GM18511 (cell line): ENCODE data around the gene ANG.

Experiments
- ATAC-seq: cut with Tn5 transposase; IDR thresholded peaks from one replicate; pipeline ENCODE4 v1.9.1; 2021; ENCODE audit warnings: mild to moderate bottlenecking, moderate library complexity; ENCODE audit not compliant: unreplicated experiment

Gene ANG

DNA sequence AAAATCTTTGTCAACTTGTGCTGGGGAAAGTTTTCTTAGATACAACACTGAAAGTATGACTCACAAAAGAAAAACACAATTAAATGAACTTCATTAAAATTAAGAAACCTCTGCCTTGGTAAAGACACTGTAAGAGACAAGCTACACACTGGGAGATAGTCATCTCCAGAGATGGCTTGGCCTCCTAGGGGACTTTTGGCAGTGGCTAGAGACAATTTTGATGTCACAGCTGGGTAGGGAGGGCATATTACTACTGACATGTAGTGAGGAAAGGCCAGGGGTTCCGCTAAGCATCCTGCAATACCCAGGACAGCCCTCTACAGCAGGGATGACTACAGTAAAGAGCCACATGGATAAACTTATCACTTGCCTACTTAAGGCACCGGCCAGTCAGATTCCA, 12.9 kb upstream of the ANG start:
- ATAC-seq, result no peak

DNA sequence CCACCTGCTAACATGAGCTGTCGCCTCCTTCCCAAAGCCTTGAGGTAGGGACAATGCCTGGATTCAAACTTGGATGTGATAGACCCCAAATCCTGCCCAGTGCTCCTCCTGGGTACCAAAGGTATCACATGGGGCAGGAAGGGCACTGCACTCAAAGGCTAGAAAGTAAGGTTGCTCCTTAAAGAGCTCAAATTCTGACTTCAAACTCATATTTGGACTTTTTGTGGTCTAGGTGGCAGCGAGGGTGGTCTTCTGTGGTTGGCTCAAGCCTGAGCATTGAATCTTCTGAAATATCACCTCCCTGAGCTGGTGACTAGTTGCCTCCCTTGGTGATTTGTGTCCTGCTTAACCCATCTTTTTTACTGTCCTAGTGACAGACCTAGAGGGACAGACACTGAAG, 12.5 kb upstream of the ANG start:
- ATAC-seq, result no peak

DNA sequence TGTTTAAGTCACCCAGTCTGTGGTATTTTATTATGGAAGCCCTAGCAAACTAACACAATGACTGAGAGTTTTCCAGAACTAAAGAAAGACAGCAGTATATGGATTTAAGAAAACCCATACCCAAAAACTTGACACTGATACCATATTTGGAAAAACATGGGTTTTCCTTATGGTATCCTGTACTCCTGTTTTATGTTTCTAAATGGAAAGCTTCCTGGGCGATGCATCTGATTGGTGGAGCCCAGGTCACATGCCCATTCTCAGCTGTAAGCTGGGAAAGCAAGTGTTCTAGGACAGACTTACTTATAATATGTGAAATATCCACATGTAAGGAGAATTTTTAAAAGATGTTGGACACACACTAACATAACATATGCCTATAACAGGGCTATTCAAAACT, 8.7 kb upstream of the ANG start:
- ATAC-seq, result no peak

DNA sequence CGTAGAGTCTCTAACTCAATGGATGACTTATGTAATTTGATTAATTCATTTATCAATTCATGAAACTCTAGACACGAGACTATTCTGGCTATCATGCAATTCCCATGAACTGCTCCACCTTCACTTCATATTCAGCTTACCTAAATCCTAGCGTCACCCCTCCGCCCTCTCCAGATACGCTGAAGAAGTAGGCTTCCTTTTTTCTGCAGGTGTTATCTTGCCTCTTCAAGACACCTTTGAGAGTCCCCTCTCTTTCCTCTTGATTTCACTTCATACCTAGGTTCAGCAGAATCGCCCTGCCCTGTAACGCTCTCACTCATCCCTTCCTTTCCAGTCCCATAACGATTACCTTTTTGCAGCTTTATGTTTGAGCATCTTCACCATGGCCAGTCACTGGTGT, 8.2 kb upstream of the ANG start:
- ATAC-seq, result no peak

DNA sequence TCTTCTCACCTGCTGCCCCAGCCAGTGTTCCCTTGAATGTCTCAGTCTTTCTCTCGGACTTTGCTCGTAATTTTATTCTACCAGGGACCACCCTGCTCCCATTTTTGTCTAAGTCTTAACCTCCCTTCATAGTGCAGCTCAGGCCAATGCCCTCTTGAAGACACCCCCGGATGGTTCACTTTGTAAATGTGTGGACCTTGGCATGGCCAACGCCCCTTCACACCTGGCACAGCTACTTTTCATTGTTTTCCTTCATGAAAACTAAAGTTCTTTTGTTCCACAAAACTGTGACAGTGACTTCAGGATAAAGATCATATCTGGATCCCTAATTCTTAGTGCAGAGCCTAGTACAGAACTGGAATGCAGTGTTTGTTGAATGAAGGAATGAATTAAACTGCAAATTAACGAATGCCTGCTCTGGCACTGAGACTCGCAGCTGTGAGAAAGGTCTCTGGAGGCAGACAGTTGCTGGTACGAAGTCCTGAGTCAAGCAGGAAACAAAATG, 7.7 kb upstream of the ANG start:
- ATAC-seq, result peak; percentile 32

DNA sequence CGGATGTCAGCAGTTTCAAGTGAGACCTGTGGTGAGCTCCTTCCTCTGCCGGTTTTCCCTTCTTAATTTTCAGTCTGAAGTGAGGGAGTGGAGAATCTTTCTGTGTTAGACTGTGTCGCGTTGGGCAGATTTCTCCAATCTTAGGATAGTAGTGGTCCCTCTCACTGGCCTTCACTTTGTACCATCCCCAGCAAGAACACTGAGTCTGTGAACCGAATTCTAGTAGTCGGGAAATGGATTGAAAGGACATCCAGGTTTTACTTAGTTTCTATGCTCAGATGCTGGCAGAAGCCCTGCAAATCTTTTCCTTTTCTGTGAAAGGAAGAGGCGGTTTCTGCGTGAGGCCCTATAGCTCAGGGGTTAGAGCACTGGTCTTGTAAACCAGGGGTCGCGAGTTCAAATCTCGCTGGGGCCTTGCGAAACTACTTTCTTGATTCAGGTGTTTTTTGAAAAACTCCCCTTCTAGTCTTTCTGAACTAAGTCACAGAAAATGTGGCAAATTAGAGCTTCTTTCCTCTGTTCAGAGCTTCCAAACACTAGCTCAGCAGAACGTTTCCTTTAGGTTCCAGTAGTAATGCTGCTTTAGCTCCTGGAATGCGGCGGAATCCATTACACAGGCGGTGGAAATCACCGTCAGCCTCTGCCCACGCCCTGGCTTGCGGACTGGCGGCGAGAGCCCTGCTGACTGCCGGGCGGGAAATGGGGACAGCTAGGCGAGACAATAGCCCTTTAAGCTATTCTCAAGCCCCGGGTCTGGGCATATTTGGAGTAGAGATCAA, 7.0 kb upstream of the ANG start:
- ATAC-seq, result peak; percentile 23

DNA sequence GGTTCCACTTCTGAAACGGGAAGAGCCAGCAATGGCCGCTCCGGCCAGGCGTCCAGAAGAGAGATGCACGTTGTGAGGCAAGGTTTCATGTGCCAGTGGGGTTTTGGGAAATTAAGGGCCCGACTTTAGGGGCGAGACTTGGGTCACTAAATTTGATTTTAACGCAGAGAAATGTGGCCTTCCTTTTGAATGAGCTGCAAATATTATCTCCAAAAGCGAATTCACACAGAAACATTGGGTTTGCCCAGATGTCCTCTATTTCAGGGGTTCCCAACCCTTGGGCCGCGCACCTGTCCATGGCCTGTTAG, 6.5 kb upstream of the ANG start:
- no peak for ATAC-seq

DNA sequence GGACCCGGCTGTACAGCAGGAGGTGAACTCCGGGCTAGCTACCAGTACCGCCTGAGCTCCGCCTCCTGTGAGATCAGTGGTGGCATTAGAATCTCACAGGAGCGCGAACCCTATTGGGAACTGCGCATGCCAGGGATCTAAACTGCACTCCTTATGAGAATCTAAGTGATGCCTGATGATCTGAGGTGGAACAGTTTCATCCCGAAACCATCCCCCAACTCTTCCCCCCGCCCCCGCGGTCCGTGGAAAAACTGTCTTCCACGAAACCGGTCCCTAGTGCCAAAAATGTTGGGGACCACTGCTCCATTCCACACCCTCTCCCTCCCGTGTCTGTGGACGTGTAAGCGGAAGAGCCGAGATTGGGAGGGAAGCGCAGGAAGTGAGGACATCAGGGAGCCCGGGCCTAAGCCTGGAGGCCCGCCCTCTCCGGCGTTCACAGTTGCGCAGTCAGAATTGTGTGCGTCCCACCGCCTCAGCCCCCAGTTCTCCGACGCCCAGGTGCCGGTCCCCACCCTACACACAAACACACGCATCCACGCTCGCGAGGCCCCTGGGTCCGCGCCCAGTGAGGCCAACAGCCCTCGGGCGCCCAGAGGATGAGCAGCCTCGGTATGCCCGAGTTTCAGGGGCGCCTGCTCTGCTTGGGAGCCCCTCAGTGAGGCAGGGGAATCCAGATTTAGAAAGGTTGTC, 6.0 kb upstream of the ANG start:
- ATAC-seq, result peak; percentile 56

DNA sequence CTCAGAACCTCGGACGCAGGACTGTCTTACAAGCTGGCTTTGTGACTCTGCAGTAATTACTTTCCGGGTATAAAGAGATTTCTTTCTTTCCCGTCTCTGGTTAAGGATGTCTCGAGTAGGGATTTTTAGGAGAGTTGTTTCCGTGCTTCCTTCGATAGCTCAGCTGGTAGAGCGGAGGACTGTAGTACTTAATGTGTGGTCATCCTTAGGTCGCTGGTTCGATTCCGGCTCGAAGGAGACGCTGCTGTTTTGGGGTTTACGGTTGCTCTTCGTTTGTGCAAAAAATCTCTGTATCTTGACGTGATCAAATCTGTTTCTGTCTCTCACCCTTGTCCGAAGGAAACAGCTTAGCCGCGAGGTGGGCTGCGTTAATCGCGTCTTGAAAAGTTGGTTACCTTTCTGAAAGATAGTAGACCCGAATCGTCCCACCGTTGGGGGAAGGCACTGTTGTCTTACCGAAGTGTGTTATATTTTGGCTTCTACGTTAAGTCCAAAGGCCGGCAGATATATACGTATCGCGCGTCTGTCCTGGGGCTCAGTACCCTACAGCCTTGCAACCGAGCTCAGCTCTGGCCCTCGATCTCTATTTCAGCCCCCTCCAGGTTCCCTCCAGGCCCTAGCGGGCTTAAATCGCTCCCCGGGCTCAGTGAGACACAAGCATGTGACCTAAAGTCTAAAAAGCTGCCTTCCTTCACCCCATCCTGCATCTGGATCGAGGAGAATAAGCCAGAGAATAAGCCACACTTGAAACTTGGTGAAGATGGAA, 5.3 kb upstream of the ANG start:
- ATAC-seq, result peak; percentile 37

DNA sequence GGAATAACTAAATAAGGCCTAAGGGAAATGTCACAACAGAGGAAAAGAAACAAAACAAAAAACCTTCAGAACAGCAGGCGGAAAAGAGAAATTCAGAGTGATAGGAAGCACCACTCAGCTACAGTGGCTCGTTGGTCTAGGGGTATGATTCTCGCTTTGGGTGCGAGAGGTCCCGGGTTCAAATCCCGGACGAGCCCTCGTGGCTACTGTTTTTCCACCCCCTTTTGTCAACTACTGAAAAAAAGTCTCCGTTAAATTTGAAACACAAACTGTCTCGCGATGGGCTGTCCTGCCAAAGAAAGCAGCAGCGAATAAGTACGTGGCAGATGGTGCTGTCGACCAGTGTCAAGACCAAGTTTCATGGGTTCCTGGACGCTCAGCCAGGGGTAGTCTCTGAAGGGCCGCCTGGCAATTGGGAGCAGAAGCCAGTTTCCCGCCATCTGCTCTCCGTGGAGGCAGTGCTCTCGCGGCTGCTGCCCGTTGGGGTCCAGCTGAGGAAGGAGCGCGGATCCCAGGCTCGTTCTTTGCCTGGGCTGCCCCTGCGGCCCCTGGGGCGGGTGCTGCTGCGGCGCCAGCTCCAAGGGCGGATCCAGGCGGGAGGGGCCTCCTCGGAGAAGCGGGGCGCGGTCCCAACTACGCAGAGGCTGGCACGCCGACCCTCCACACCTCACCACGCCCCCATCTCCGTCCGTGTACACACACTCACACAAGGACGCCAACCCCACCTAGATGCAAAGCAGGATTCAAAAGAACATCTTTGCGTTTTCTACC, 4.5 kb upstream of the ANG start, which contains the start of gene RNASE4:
Gene RNASE4 (plus strand): TSS at position 670 of the 771 bp plus-strand sequence. CDS start 14,812 bp downstream, outside the sequence.
- peak; percentile 32 for ATAC-seq

DNA sequence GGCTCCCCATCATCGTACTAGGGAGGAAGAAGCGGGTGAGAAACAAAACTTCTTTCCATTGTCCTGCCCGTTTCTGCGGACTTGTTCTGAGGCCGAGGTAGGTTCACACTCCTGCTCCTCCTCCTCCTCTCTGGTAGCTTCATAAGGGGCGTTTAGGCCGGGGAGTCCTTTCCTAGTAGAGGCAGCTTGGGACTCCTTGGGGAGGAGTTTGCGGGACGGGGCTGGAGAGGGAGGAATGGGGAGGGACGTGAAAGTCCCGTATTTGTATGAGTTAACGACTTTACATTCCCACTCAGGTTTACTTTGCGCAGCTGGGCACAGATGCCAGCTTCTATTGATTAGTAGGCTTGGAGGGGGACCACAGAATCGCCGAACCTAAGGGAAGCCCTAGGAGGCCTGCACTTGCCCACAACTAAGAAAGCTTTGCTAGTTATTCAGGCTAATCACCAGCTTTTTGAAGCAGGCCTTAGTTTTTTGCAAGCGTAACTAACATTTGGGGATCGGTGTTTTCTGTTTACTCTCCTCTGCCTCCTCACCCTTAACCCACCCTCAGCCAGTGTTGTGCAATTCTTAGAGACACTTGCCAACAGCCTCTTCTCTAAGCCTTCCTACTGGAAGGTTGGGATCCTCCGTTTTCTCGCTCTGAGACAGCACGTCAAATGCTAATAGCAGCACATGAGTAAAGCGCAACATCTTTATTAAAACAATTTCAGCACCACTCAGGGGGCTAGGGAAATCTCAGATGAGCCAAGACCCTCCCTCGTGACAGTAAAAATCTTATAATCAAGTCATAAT, 3.7 kb upstream of the ANG start:
- ATAC-seq, result no peak

DNA sequence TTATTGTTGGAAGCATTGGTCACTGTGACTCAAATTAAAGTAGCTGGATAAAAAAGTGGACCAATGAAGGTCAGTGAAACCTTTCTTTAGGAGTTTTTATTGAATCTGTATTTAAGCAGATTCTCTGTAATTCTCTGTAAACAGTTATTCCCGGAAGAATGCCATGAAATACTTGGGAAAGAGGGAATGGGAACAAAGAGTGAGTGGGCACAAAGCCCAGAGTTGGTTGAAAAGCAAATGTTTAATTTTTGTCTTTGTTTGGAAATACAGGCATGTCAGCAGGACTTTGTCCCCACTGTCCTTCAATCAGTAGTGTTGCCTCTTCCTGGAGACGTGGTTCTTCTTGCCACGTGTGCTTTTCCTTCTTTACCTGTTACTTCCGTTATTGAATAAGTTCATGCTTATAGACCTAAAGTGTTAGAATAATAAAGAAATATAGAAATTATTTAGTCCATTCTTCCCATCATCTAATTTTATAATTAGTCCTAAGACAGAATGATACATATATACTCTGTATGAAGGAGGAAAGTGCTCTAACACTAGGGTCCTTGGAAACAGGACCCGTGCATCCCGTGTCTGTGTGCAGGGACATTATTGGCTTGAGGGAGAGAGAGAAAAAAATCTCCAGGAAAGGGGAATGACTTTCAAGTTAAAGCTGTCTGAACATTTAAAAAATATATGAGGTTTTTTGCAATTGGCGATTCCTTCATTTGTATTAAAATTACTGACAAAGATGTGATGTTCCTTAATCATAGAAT, 2.0 kb upstream of the ANG start:
- no peak for ATAC-seq

DNA sequence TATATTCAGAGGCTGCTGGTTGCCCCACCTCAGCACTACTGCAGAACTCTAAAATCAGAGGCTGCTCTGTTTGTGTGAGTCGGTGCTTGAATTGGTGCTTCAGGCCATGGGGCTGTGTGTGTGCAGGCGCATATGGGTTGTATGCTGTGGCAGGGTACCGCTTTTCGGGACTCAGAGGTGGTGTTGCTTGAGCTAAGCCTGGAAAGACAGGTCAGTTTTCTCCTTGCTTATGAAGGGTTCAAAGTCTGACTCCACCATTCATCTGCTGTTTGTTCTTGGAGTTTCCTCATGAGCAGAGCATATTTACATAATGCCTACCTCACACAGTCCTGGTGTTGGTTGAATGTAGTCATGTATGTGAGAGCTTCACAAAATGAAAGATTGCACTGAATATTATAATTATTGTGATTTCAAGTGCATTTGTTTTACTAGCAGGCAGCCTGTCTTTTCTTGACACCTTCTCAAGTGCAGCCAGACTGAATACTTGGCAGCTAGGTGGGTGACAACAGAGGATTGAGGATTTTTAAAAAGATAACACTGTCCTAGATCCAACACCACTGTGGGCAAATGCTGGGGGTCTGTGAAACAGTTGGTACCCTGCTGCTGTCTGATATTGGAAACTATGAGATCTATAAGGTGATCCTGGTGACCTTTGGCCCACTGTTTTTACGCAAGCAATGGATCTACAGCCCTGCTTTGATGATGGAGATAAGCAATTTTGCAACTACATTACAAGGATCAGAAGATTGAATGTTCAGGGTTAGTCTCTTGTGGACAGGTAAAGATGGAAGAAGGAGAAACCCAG, 1.0 kb upstream of the ANG start:
- ATAC-seq, result no peak

DNA sequence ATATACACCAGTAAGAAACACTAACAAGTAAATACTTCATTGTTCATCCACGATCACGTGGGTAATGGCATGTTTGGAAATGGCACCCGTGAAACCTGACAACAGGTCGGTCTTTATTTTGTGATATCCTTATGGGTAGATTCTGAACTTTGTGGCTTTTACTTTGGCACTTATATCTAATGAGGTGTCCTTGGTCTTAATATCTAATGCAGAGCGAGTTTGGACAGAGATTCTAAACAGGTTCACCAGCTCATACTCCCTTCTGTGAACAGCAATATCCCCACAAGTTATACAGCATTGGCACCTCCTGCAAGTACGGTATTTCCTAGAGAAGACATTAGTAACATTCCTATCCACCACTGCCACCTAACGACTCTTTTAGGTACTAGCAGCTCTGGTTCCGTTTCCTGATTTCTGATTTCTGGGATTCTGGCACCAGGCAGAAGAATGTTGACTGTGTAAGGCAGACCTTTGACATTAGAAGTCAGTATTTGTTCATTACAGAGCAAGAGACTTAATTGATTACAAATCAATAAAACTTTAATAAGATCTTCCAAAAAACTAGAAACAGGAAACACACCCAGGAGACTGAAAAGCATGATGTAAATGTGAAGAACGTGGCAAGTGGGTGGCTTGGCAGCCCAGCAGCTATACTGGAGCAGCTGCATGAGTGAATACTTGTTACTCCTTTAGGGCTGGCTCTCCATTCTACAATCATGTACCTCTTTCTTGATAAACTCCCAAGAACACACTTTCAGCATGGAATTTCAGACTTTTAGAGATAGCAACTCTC, 2.5 kb downstream of the ANG start:
- peak; percentile 86 for ATAC-seq

DNA sequence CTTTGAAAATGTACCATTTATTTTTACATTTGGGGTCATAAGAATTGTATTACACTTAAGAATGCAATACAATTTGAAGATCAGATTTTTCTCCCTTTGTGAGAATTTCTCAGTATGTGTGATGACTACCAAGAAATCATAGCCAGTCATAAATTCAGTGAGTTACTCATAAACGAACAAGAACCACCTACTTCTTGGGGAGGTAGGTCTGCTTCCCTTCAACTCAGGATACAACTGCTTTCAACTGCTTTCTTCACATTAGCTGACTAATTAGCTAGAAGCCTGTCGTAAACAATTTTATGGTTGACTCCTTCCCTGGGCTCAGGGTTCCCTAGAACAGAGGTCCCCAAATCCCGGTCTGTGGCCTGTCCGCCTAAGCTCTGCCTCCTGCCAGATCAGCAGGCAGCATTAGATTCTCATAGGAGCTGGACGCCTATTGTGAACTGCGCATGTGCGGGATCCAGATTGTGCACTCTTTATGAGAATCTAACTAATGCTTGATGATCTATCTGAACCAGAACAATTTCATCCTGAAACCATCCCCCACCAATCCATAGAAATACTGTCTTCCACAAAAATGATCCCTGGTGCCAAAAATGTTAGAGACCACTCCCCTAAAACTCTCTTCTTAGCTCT, 3.7 kb downstream of the ANG start:
- no peak for ATAC-seq

DNA sequence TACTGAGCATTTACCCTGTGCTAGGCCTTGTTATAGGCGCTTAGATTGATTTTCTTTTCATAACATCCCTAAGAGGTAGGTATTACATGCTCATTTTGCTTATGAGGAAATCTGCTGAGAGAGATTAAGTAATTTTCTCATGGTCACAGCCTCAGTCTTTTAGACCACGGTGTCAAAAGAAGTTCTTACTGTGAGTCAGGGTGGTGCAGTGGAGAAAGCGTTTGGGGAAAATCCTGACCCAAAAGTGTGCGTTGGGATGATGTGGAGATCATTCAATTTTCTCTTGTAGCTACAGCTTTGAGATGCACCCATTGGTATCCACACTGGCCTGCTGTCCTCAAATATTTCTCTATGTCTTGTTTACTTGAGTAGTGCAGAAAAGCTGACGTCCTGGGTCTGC, 8.2 kb downstream of the ANG start:
- no peak for ATAC-seq

DNA sequence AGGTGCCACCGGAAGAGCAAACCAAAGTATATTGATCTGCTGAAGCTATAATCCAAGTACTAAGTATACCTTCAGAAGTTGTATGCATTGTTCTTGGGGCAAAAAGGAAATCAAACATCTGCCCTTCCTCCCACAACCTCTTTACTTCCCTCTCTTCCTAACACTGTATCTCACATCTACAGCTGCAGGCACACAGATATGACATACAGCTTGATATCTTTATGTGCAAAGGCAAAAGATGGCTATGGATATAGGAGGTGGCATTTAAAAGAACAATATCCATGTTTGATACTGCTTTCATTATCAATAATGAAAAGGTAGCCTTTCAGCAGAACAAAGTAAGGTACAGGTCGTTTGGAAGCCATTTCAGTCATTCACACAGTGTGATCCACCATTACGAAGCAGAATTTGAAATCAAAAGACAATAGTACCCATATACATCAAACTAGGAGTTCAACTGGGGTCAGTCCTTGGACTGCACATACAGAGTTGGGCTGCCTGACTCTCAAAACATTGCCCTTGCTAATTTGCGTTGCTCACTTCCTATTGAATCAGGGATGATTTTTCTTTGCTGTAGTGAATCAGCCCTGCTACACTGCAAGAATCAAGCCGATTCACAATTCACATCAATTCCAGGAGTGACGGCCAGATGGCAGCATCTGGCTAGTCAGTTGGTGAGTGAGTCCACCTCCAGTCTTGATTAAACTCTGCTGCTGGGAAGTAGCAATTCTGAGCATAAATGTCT, 8.9 kb downstream of the ANG start:
- ATAC-seq, result no peak
